IMR-90 (cell line): ENCODE results near the gene OSMR. TPM values are rescaled to one million over a fixed set of nuclear protein-coding genes. Genes with fewer than 3 reads are reported as not detected.

Experiments
- ATAC-seq: fragments of 200-7000 bp; cut with Tn5 transposase; 2 replicates; pipeline ENCODE4 v1.9.1; 2020; ENCODE audit warnings: low read depth, mild to moderate bottlenecking, moderate library complexity
- BruUV-seq: library from RNA; stranded (reverse); fragments of 400-500 nt; replicated peaks from 2 replicates; lab custom pipeline; 2021; lab: Mats Ljungman, UMichigan
- CTCF ChIA-PET: fragments of 300-600 bp; formaldehyde crosslinking; extraction: SDS; loops from one replicate; lab custom pipeline; 2021; ENCODE audit warnings: antibody characterized with exemption; lab: Yijun Ruan, JAX
- POLR2A ChIA-PET: fragments of 300-600 bp; sonication (Branson Sonifier 250); formaldehyde crosslinking; loops from one replicate; lab custom pipeline; 2022; ENCODE audit warnings: antibody characterized with exemption; ENCODE audit not compliant: unreplicated experiment; lab: Charles Lee
- DNase-seq: peaks from one replicate; pipeline ENCODE4 v3.0.0; 2013
- H2AFZ ChIP-seq: replicated peaks from 2 replicates; pipeline ENCODE3; 2013; ENCODE audit warnings: low read length, mild to moderate bottlenecking; ENCODE audit not compliant: poor library complexity
- H2AK5ac ChIP-seq: 2 replicates; pipeline ENCODE4 v1.6.1; 2013; ENCODE audit warnings: low read depth, low read length, inconsistent platforms
- H2AK9ac ChIP-seq: replicated peaks from 2 replicates; pipeline ENCODE3; 2013; ENCODE audit warnings: mild to moderate bottlenecking, low read depth, low read length, moderate library complexity; ENCODE audit not compliant: poor library complexity
- H2BK120ac ChIP-seq: 2 replicates; pipeline ENCODE4 v1.6.1; 2013; ENCODE audit warnings: low read depth, low read length, inconsistent platforms
- H2BK15ac ChIP-seq: 3 replicates; pipeline ENCODE4 v1.6.1; 2013; ENCODE audit warnings: low read depth, low read length, inconsistent platforms
- H2BK20ac ChIP-seq: 2 replicates; pipeline ENCODE4 v1.6.1; 2013; ENCODE audit warnings: low read depth, mild to moderate bottlenecking, inconsistent platforms, low read length, moderate library complexity
- H2BK5ac ChIP-seq: 2 replicates; pipeline ENCODE4 v1.6.1; 2013; ENCODE audit warnings: mild to moderate bottlenecking, low read depth, low read length, inconsistent platforms; ENCODE audit not compliant: poor library complexity, severe bottlenecking
- H3K14ac ChIP-seq: replicated peaks from 2 replicates; pipeline ENCODE4 v1.6.1; 2013; ENCODE audit warnings: low read depth, low read length, inconsistent platforms
- H3K18ac ChIP-seq: 2 replicates; pipeline ENCODE4 v1.6.1; 2013; ENCODE audit warnings: low read depth, low read length, control low read depth
- H3K23ac ChIP-seq: 2 replicates; pipeline ENCODE4 v1.6.1; 2013; ENCODE audit warnings: low read depth, low read length, inconsistent platforms
- H3K27ac ChIP-seq: 2 replicates; pipeline ENCODE4 v1.5.1; 2013; ENCODE audit warnings: mild to moderate bottlenecking, control low read depth, low read length; ENCODE audit not compliant: insufficient read depth
- H3K27me3 ChIP-seq: 2 replicates; pipeline ENCODE4 v1.6.1; 2013; ENCODE audit warnings: low read length; ENCODE audit not compliant: control insufficient read depth, insufficient read depth
- H3K36me3 ChIP-seq: 2 replicates; pipeline ENCODE4 v1.6.1; 2013; ENCODE audit warnings: low read length, mixed read lengths; ENCODE audit not compliant: control insufficient read depth, insufficient read depth
- H3K4ac ChIP-seq: 2 replicates; pipeline ENCODE4 v1.6.1; 2013; ENCODE audit warnings: low read depth, low read length, inconsistent platforms
- H3K4me1 ChIP-seq: 2 replicates; pipeline ENCODE4 v1.6.1; 2013; ENCODE audit warnings: low read length, mixed read lengths; ENCODE audit not compliant: control insufficient read depth, insufficient read depth
- H3K4me2 ChIP-seq: 2 replicates; pipeline ENCODE4 v1.6.1; 2013; ENCODE audit warnings: low read depth, mild to moderate bottlenecking, control low read depth, low read length, moderate library complexity
- H3K4me3 ChIP-seq: 2 replicates; pipeline ENCODE4 v1.5.1; 2013; ENCODE audit warnings: low read depth, mild to moderate bottlenecking, control low read depth, low read length, moderate library complexity; ENCODE audit not compliant: insufficient read depth
- H3K56ac ChIP-seq: 2 replicates; pipeline ENCODE4 v1.6.1; 2013; ENCODE audit warnings: low read length, inconsistent platforms; ENCODE audit not compliant: insufficient read depth; ENCODE audit errors: extremely low read depth
- H3K79me1 ChIP-seq, 2 experiments: 2 replicates each; pipeline ENCODE4 v1.6.1; 2013; ENCODE audit warnings: low read length in 2 of 2, inconsistent platforms in 1 of 2, low read depth in 1 of 2
- H3K9ac ChIP-seq: 2 replicates; pipeline ENCODE4 v1.6.1; 2013; ENCODE audit warnings: low read depth, low read length, control low read depth
- H3K9me1 ChIP-seq: 2 replicates; pipeline ENCODE4 v1.6.1; 2013; ENCODE audit warnings: low read length, inconsistent platforms; ENCODE audit not compliant: insufficient read depth
- H3K9me3 ChIP-seq: 2 replicates; pipeline ENCODE4 v1.6.1; 2013; ENCODE audit warnings: low read length; ENCODE audit not compliant: control insufficient read depth, insufficient read depth
- H4K20me1 ChIP-seq: 2 replicates; pipeline ENCODE4 v1.6.1; 2013; ENCODE audit warnings: low read length, inconsistent platforms; ENCODE audit not compliant: insufficient read depth
- H4K5ac ChIP-seq: 2 replicates; pipeline ENCODE4 v1.6.1; 2013; ENCODE audit warnings: mild to moderate bottlenecking, low read depth, low read length, control low read depth
- H4K8ac ChIP-seq, 2 experiments: 2 replicates each; pipeline ENCODE4 v1.6.1; 2013; ENCODE audit warnings: low read depth in 2 of 2, low read length in 2 of 2, control low read depth in 1 of 2, inconsistent platforms in 1 of 2
- H4K91ac ChIP-seq: 2 replicates; pipeline ENCODE4 v1.6.1; 2013; ENCODE audit warnings: low read depth, low read length, inconsistent platforms; ENCODE audit not compliant: insufficient read depth
- BHLHE40 ChIP-seq: fragments of 150-350 bp; IDR thresholded peaks from 2 replicates; pipeline ENCODE4 v1.6.1; 2016; ENCODE audit warnings: mild to moderate bottlenecking, low read depth, low read length
- CEBPB ChIP-seq: IDR thresholded peaks from 2 replicates; pipeline ENCODE4 v1.6.1; 2012; ENCODE audit warnings: low read depth, low read length, improper control_type of control experiment
- CHD1 ChIP-seq: IDR thresholded peaks from 2 replicates; pipeline ENCODE4 v1.6.1; 2012; ENCODE audit warnings: low read depth, low read length, improper control_type of control experiment
- FOS ChIP-seq: fragments of 150-350 bp; IDR thresholded peaks from 2 replicates; pipeline ENCODE4 v1.6.1; 2016; ENCODE audit warnings: low read depth, low read length
- MAFK ChIP-seq: IDR thresholded peaks from 2 replicates; pipeline ENCODE4 v1.6.1; 2012; ENCODE audit warnings: low read depth, low read length, improper control_type of control experiment
- MAZ ChIP-seq: IDR thresholded peaks from 2 replicates; pipeline ENCODE4 v1.6.1; 2012; ENCODE audit warnings: low read depth, mild to moderate bottlenecking, low read length, improper control_type of control experiment, moderate library complexity, borderline replicate concordance
- MXI1 ChIP-seq: IDR thresholded peaks from 2 replicates; pipeline ENCODE4 v1.6.1; 2012; ENCODE audit warnings: low read depth, mild to moderate bottlenecking, low read length, moderate library complexity, borderline replicate concordance
- NFE2L2 ChIP-seq: fragments of 150-350 bp; IDR thresholded peaks from 2 replicates; pipeline ENCODE4 v1.6.1; 2016; ENCODE audit warnings: low read depth, mild to moderate bottlenecking, low read length
- POLR2A ChIP-seq: IDR thresholded peaks from 2 replicates; pipeline ENCODE4 v1.6.1; 2012; ENCODE audit warnings: mild to moderate bottlenecking, low read depth, low read length
- RAD21 ChIP-seq: IDR thresholded peaks from 2 replicates; pipeline ENCODE4 v1.6.1; 2012; ENCODE audit warnings: low read length, improper control_type of control experiment
- RCOR1 ChIP-seq: IDR thresholded peaks from 2 replicates; pipeline ENCODE4 v1.6.1; 2012; ENCODE audit warnings: mild to moderate bottlenecking, low read length, improper control_type of control experiment; ENCODE audit not compliant: insufficient replicate concordance
- RFX5 ChIP-seq: IDR thresholded peaks from 2 replicates; pipeline ENCODE4 v1.8.0; 2012; ENCODE audit warnings: low read depth, mild to moderate bottlenecking, low read length, moderate library complexity
- SMC3 ChIP-seq: fragments of 150-350 bp; IDR thresholded peaks from 2 replicates; pipeline ENCODE4 v1.6.1; 2016; ENCODE audit warnings: low read depth, mild to moderate bottlenecking, antibody characterized with exemption, low read length, moderate library complexity
- WGBS, 2 experiments: methylation state at CpG; one replicate each; pipeline versions ENCODE4 v1.1.5 to v1.1.7; 2013; ENCODE audit warnings: missing lambda C conversion rate in 2 of 2; ENCODE audit not compliant: insufficient read length in 1 of 2; ENCODE audit errors: extremely low coverage in 2 of 2; 5-methylcytosine and 5-hydroxymethylcytosine counted together
- dilution Hi-C: fragments of 300-500 bp; cut with HindIII; formaldehyde crosslinking; loops from one replicate; pipeline ENCODE4 v1.14.3; 2018; ENCODE audit warnings: low sequenced_read_pairs; ENCODE audit not compliant: unreplicated experiment
- in situ Hi-C: fragments of 300-500 bp; cut with MboI; formaldehyde crosslinking; loops from 3 replicates; pipeline ENCODE4 v1.14.3; 2019; ENCODE audit warnings: low sequenced_read_pairs, inconsistent platforms, mixed read lengths
- intact Hi-C: fragments of 100-400 bp; cut with micrococcal nuclease; formaldehyde crosslinking; loops from 2 replicates; pipeline ENCODE4 v1.10.0; 2022
- polyA plus RNA-seq, 3 experiments: library from polyadenylated mRNA; depleted of rRNA; stranded (reverse); fragments of >200 nt; gene quantifications; 2 replicates each; pipeline ENCODE4 v1.2.3, GENCODE V29; 2012; ENCODE audit warnings: low replicate concordance in 1 of 3
- total RNA-seq: library from RNA; depleted of rRNA; stranded (reverse); fragments of >200 nt; gene quantifications from 2 replicates; pipeline ENCODE4 v1.2.3, GENCODE V29; 2012
- TF ChIP-seq, protein P1 (sequence below): fragments of 150-350 bp; IDR thresholded peaks from 2 replicates; pipeline ENCODE4 v1.6.1; 2016; ENCODE audit warnings: low read depth, mild to moderate bottlenecking, low read length, moderate library complexity, borderline replicate concordance
- TF ChIP-seq, protein P2 (sequence below): fragments of 150-350 bp; IDR thresholded peaks from 2 replicates; pipeline ENCODE4 v1.6.1; 2017; ENCODE audit warnings: mild to moderate bottlenecking, antibody characterized with exemption, low read length, low read depth
- TF ChIP-seq, protein P3 (sequence below): conservative IDR thresholded peaks from 2 replicates; pipeline ENCODE4 v1.5.1; 2012; ENCODE audit warnings: mild to moderate bottlenecking, low read depth, low read length, improper control_type of control experiment

OSMR gene
- total and polyA plus RNA-seq, 2 of the 4 experiments (the other 2 are of a cell fraction) = 41.6 to 48.7 TPM

DNA sequence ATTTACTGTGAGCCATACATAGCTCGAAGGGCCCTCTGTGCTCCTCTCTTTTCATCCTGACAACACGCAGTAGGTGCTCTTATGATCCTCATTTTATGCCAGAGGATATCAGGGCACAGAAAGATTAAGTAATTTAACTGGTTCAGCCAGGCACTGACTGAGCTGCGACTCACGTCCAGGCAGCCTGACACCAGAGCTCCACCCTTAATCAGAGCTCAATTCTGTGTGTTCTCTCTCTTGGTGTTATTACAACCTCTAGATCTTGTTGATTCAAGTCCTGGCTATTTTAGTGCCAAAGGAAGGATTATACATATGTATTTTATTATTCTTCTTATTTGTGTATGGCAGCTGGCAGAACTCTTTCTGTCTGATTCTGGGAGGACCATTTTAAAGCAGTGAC, 59.7 kb downstream of the OSMR start:
- Histone ChIP-seq H2AK5ac (no peak overlapping the region), H3K79me1 (peaks cover 29% of the 10 kb centered on the region in 2 experiments), H3K4me1 (no peaks in the 10 kb centered on the region), H3K18ac (no peak overlapping the region), H3K56ac (no peak overlapping the region), H4K20me1 (no peaks in the 10 kb centered on the region), H4K91ac (no peak overlapping the region), H3K9me1 (peaks cover 7% of the 10 kb centered on the region), H3K14ac (no peak overlapping the region), H2BK120ac (no peak overlapping the region), H3K9ac (no peak overlapping the region), H2BK20ac (no peak overlapping the region), H3K4ac (no peak overlapping the region), H4K8ac (no peak overlapping the region), H2AK9ac (no peak overlapping the region), H3K36me3 (peaks cover 63% of the 10 kb centered on the region), H3K4me2 (no peak overlapping the region), H3K23ac (no peak overlapping the region), H4K5ac (no peak overlapping the region), H2BK5ac (no peak overlapping the region), H2BK15ac (no peak overlapping the region), H3K9me3 (peaks cover 6% of the 10 kb centered on the region), H2AFZ (no peak overlapping the region), H3K4me3 (no peak overlapping the region), H3K27me3 (no peaks in the 10 kb centered on the region), H3K27ac (no peak overlapping the region)
- ChIA-PET POLR2A (no interaction called here), CTCF (interaction anchor here (0.6 kb wide), 1 partner anchor 1050 kb away, joined by 3 read pairs; no protein-coding TSS in a partner anchor)
- in situ Hi-C loops = no loop called here
- dilution Hi-C loops = no loop called here
- DNase-seq (peak; percentile 26), ATAC-seq (0 out of 2 replicates have a peak, but pooled peaks have one; percentile 37)
- BruUV-seq = no TSS peak
- no CpG with 5 or more reads among the region's 4 CpGs for WGBS, 2 experiments
- intact Hi-C loops = no loop called here
- TF ChIP-seq NFE2L2 (no peak), CEBPB (no peak), FOS (no peak), CHD1 (no peak), POLR2A (no peak), BHLHE40 (no peak), RFX5 (no peak), SMC3 (no peak), MXI1 (no peak), MAZ (no peak), RAD21 (no peak), RCOR1 (no peak), MAFK (no peak)
- TF ChIP-seq, protein P1, sequence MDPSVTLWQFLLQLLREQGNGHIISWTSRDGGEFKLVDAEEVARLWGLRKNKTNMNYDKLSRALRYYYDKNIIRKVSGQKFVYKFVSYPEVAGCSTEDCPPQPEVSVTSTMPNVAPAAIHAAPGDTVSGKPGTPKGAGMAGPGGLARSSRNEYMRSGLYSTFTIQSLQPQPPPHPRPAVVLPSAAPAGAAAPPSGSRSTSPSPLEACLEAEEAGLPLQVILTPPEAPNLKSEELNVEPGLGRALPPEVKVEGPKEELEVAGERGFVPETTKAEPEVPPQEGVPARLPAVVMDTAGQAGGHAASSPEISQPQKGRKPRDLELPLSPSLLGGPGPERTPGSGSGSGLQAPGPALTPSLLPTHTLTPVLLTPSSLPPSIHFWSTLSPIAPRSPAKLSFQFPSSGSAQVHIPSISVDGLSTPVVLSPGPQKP = no peak
- TF ChIP-seq, protein P2, sequence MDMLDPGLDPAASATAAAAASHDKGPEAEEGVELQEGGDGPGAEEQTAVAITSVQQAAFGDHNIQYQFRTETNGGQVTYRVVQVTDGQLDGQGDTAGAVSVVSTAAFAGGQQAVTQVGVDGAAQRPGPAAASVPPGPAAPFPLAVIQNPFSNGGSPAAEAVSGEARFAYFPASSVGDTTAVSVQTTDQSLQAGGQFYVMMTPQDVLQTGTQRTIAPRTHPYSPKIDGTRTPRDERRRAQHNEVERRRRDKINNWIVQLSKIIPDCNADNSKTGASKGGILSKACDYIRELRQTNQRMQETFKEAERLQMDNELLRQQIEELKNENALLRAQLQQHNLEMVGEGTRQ = no peak
- TF ChIP-seq, protein P3, sequence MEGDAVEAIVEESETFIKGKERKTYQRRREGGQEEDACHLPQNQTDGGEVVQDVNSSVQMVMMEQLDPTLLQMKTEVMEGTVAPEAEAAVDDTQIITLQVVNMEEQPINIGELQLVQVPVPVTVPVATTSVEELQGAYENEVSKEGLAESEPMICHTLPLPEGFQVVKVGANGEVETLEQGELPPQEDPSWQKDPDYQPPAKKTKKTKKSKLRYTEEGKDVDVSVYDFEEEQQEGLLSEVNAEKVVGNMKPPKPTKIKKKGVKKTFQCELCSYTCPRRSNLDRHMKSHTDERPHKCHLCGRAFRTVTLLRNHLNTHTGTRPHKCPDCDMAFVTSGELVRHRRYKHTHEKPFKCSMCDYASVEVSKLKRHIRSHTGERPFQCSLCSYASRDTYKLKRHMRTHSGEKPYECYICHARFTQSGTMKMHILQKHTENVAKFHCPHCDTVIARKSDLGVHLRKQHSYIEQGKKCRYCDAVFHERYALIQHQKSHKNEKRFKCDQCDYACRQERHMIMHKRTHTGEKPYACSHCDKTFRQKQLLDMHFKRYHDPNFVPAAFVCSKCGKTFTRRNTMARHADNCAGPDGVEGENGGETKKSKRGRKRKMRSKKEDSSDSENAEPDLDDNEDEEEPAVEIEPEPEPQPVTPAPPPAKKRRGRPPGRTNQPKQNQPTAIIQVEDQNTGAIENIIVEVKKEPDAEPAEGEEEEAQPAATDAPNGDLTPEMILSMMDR = no peak
